ENCODE measurements around the gene CORO2B.

DNA sequence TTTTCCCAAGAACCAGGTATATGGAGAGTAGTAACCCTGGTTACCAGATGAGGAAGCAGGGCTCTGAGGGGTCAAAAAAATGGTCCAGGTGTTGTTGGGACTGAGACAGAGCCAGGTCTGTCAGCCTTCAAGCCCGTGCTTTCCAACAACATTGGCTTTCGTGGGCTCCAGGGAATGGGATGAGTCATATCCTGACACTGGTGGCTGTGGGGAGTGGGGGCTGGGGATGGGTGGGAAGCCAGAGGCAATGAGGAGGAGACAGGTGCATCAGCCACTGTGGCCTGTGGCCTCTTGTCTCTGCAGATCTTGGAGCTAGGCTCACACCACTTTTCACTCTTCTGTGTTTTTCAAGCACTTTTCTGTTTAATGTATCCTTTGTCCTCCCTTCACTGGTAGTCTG, 38.2 kb downstream of the CORO2B start:
- TF ChIP-seq CTCF (conservative IDR thresholded peaks at IDR 0.05; ENCODE audit: low read depth in 2 of 2) (no peak), EZH2 (IDR thresholded peaks at IDR 0.05; ENCODE audit: low read depth, unreplicated experiment) (no peak), POLR2AphosphoS5 (IDR thresholded peaks at IDR 0.05; ENCODE audit: low read depth) (no peak), CREB1 (CRISPR knock-in tag; IDR thresholded peaks at IDR 0.05; ENCODE audit: low read depth) (no peak), REST (IDR thresholded peaks at IDR 0.05; ENCODE audit: unreplicated experiment) (no peak), STAT1 (IDR thresholded peaks at IDR 0.05; ENCODE audit: unreplicated experiment) (no peak), EZH2phosphoT487 (IDR thresholded peaks at IDR 0.05; ENCODE audit: unreplicated experiment) (no peak), ZNF331 (CRISPR knock-in tag; IDR thresholded peaks at IDR 0.05; ENCODE audit: low read depth) (no peak), ZNF114 (CRISPR knock-in tag; IDR thresholded peaks at IDR 0.05) (no peak), NANOG (IDR thresholded peaks at IDR 0.05; ENCODE audit: borderline replicate concordance) (no peak)
- TF ChIP-seq, protein P1, sequence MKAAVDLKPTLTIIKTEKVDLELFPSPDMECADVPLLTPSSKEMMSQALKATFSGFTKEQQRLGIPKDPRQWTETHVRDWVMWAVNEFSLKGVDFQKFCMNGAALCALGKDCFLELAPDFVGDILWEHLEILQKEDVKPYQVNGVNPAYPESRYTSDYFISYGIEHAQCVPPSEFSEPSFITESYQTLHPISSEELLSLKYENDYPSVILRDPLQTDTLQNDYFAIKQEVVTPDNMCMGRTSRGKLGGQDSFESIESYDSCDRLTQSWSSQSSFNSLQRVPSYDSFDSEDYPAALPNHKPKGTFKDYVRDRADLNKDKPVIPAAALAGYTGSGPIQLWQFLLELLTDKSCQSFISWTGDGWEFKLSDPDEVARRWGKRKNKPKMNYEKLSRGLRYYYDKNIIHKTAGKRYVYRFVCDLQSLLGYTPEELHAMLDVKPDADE (IDR thresholded peaks at IDR 0.05) = no peak

All from GM23338 (cell line).